HEK293 (cell line): Measurements from ENCODE around the gene SLC7A14.

Source experiments
- AEBP2 ChIP-seq: fragments of 450-650 bp; formaldehyde crosslinking; IDR thresholded peaks from 2 replicates; pipeline ENCODE4 v1.5.1; 2016; ENCODE audit warnings: missing biosample characterization, missing genetic modification characterization, borderline replicate concordance
- CTCF ChIP-seq: fragments of 450-650 bp; formaldehyde crosslinking; IDR thresholded peaks from 2 replicates; pipeline ENCODE4 v1.5.1; 2016; ENCODE audit warnings: missing biosample characterization, missing genetic modification characterization
- MZF1 ChIP-seq: fragments of 450-650 bp; formaldehyde crosslinking; IDR thresholded peaks from 2 replicates; pipeline ENCODE4 v1.5.1; 2017; ENCODE audit warnings: missing biosample characterization, missing genetic modification characterization, borderline replicate concordance
- PRDM10 ChIP-seq: fragments of 450-650 bp; formaldehyde crosslinking; IDR thresholded peaks from 2 replicates; pipeline ENCODE4 v1.5.1; 2016; ENCODE audit warnings: missing biosample characterization, missing genetic modification characterization
- PRDM4 ChIP-seq: fragments of 450-650 bp; formaldehyde crosslinking; IDR thresholded peaks from 2 replicates; pipeline ENCODE4 v1.5.1; 2017; ENCODE audit warnings: missing biosample characterization, missing genetic modification characterization
- PRDM6 ChIP-seq: fragments of 450-650 bp; formaldehyde crosslinking; IDR thresholded peaks from 2 replicates; pipeline ENCODE4 v1.5.1; 2017; ENCODE audit warnings: missing biosample characterization, missing genetic modification characterization
- TRIM28 ChIP-seq: IDR thresholded peaks from 2 replicates; pipeline ENCODE4 v1.6.1; 2011; ENCODE audit warnings: low read length, control low read depth, borderline replicate concordance
- ZFP41 ChIP-seq: fragments of 450-650 bp; formaldehyde crosslinking; IDR thresholded peaks from 2 replicates; pipeline ENCODE4 v1.5.1; 2016; ENCODE audit warnings: missing biosample characterization, missing genetic modification characterization, borderline replicate concordance
- ZNF114 ChIP-seq: fragments of 450-650 bp; formaldehyde crosslinking; IDR thresholded peaks from 2 replicates; pipeline ENCODE4 v1.5.0; 2017; ENCODE audit warnings: missing biosample characterization, missing genetic modification characterization
- ZNF138 ChIP-seq: fragments of 450-650 bp; formaldehyde crosslinking; IDR thresholded peaks from 2 replicates; pipeline ENCODE4 v1.5.1; 2016; ENCODE audit warnings: missing biosample characterization, missing genetic modification characterization, borderline replicate concordance
- ZNF274 ChIP-seq, 2 experiments: fragments of 200-500 bp in 1 of 2; fragments of 450-650 bp in 1 of 2; sonication (Bioruptor generic) in 1 of 2; formaldehyde crosslinking in 1 of 2; IDR thresholded peaks; 2 replicates each; pipeline versions ENCODE4 v1.5.1 to v1.6.1; 2014 to 2016; ENCODE audit warnings: borderline replicate concordance in 1 of 2, inconsistent platforms in 1 of 2, low read length in 1 of 2, missing biosample characterization in 1 of 2, missing genetic modification characterization in 1 of 2

- TF ChIP-seq ZNF114 (tag by site-specific recombination) (no peak), CTCF (tag by site-specific recombination) (no peak), TRIM28 (no peak), PRDM4 (tag by site-specific recombination) (no peak), ZNF274 (IDR thresholded peaks at IDR 0.05; ENCODE audit: low read length) (no peak), ZNF274 (tag by site-specific recombination; IDR thresholded peaks at IDR 0.05; ENCODE audit: borderline replicate concordance) (no peak), PRDM6 (tag by site-specific recombination) (no peak), PRDM10 (tag by site-specific recombination) (no peak), MZF1 (tag by site-specific recombination) (no peak), ZNF138 (no peak), ZFP41 (tag by site-specific recombination) (no peak), AEBP2 (no peak)
Measured at GRCh38 chr3:170623524-170623923, 37.6 kb upstream of the SLC7A14 start.
